Measurements from ENCODE around the gene E2F7. TPM values are rescaled to one million over a fixed set of nuclear protein-coding genes. Genes with fewer than 3 reads are reported as not detected.

E2F7 gene
- total RNA-seq, 1 donor from 2014 or later: 26.2 TPM

DNA sequence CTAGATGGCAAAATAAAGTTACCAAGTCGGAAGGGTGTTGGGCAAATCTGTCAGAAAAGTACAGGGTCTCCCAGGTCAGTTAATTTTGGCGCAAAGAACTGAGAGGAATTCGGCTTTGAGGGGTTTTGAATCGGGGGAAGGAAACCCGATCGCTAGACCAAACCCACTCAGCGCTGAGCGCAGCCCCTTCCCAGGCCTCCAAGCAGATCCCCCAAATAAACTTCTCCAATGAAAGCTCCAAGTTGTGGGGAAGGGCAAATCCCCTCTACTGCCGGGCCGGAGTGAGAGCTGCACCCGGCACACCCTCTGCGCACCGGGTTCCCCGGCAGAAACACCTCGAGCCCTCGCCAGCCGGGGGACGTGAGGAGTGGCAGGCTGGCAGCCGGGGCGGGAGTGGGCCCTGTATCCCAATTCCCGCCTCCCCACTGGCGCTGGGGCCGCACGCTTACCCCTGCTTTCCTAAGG is 441 bp downstream of the E2F7 start:
- Mint-ChIP-seq H3K4me3 (ENCODE audit: unreplicated experiment) (peak overlapping the region; percentile 90), H3K9me3 (ENCODE audit: unreplicated experiment) (peaks cover 2% of the 10 kb centered on the region), H3K4me1 (ENCODE audit: low read depth, unreplicated experiment) (peaks cover 31% of the 10 kb centered on the region), H3K27me3 (ENCODE audit: low read depth, unreplicated experiment) (no peaks in the 10 kb centered on the region), H3K36me3 (ENCODE audit: low read depth, unreplicated experiment) (peaks cover 12% of the 10 kb centered on the region), H3K27ac (ENCODE audit: unreplicated experiment) (peak overlapping the region; percentile 80)
- Histone ChIP-seq H2AFZ (ENCODE audit: low read depth, low read length) (peak overlapping the region; percentile 23), H3K9me3 (ENCODE audit: insufficient read depth, low read depth, low read length) (no peaks in the 10 kb centered on the region), H3K4me1 (ENCODE audit: insufficient read depth, low read length) (peaks cover 35% of the 10 kb centered on the region), H3K27ac (ENCODE audit: low read depth, low read length) (peak overlapping the region; percentile 89), H4K20me1 (ENCODE audit: insufficient read depth, low read length) (no peaks in the 10 kb centered on the region), H3K79me2 (ENCODE audit: insufficient read depth, low read length) (peaks cover 52% of the 10 kb centered on the region), H3K4me3 (ENCODE audit: insufficient read depth, low read depth, low read length) (peak overlapping the region; percentile 86), H3K36me3 (ENCODE audit: insufficient read depth, low read length) (peaks cover 21% of the 10 kb centered on the region), H3K4me2 (ENCODE audit: low read length) (peak overlapping the region; percentile 90), H3K27me3 (ENCODE audit: insufficient read depth, low read length) (no peaks in the 10 kb centered on the region), H3K9ac (ENCODE audit: low read length) (peak overlapping the region; percentile 95)
- no peak for DNase-seq (ENCODE audit: low read depth)
- FAIRE-seq: no peak
- TF ChIP-seq, protein P1, sequence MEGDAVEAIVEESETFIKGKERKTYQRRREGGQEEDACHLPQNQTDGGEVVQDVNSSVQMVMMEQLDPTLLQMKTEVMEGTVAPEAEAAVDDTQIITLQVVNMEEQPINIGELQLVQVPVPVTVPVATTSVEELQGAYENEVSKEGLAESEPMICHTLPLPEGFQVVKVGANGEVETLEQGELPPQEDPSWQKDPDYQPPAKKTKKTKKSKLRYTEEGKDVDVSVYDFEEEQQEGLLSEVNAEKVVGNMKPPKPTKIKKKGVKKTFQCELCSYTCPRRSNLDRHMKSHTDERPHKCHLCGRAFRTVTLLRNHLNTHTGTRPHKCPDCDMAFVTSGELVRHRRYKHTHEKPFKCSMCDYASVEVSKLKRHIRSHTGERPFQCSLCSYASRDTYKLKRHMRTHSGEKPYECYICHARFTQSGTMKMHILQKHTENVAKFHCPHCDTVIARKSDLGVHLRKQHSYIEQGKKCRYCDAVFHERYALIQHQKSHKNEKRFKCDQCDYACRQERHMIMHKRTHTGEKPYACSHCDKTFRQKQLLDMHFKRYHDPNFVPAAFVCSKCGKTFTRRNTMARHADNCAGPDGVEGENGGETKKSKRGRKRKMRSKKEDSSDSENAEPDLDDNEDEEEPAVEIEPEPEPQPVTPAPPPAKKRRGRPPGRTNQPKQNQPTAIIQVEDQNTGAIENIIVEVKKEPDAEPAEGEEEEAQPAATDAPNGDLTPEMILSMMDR (IDR thresholded peaks at IDR 0.05; ENCODE audit: insufficient read depth, low read depth, low read length): no peak
- no peak for TF ChIP-seq EZH2 (IDR thresholded peaks at IDR 0.05; ENCODE audit: insufficient read depth, low read length)

- Mint-ChIP-seq H3K27me3 (ENCODE audit: low read depth, unreplicated experiment) (no peaks in the 10 kb centered on the region), H3K4me1 (ENCODE audit: low read depth, unreplicated experiment) (peaks cover 37% of the 10 kb centered on the region), H3K27ac (ENCODE audit: unreplicated experiment) (peak overlapping the region; percentile 75), H3K9me3 (ENCODE audit: unreplicated experiment) (peaks cover 2% of the 10 kb centered on the region), H3K4me3 (ENCODE audit: unreplicated experiment) (peak overlapping the region; percentile 77), H3K36me3 (ENCODE audit: low read depth, unreplicated experiment) (peaks cover 19% of the 10 kb centered on the region)
- DNase-seq (ENCODE audit: low read depth) (peak; percentile 96), FAIRE-seq (no peak)
- Histone ChIP-seq H2AFZ (ENCODE audit: low read depth, low read length) (no peak overlapping the region), H3K4me1 (ENCODE audit: insufficient read depth, low read length) (peaks cover 49% of the 10 kb centered on the region), H3K9me3 (ENCODE audit: insufficient read depth, low read depth, low read length) (no peaks in the 10 kb centered on the region), H3K36me3 (ENCODE audit: insufficient read depth, low read length) (peaks cover 30% of the 10 kb centered on the region), H3K27ac (ENCODE audit: low read depth, low read length) (peak overlapping the region; percentile 89), H3K9ac (ENCODE audit: low read length) (peak overlapping the region; percentile 95), H4K20me1 (ENCODE audit: insufficient read depth, low read length) (no peaks in the 10 kb centered on the region), H3K4me2 (ENCODE audit: low read length) (peak overlapping the region; percentile 90), H3K79me2 (ENCODE audit: insufficient read depth, low read length) (peaks cover 62% of the 10 kb centered on the region), H3K4me3 (ENCODE audit: insufficient read depth, low read depth, low read length) (peak overlapping the region; percentile 86), H3K27me3 (ENCODE audit: insufficient read depth, low read length) (no peaks in the 10 kb centered on the region)
- no peak for TF ChIP-seq EZH2 (IDR thresholded peaks at IDR 0.05; ENCODE audit: insufficient read depth, low read length)
- TF ChIP-seq, protein P1 (IDR thresholded peaks at IDR 0.05; ENCODE audit: insufficient read depth, low read depth, low read length): no peak
These were observed 2.4 kb downstream of the E2F7 start for GRCh38 chr12:77062846-77063461.

DNA sequence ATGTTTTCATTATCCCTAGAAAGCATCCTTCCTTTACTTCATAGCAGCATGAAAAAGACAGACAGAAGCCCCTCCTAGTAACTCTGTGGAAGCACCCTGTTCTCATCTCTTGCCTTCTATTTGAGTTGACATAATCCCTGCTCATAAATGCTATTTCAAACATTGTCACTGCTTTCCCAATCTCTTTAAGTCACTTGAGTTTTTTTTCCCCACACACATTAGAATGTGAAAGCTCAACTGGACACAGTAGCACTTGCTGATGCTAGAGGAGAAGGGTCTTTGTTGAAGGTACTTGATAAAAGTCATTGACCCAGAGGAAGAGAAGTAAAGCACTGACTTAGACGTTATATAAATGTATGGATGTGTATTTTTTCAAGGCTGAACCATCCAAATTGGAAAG is 3.0 kb downstream of the E2F7 start:
- peaks cover 37% of the 10 kb centered on the region for H3K4me1 Mint-ChIP-seq (ENCODE audit: low read depth, unreplicated experiment)

More for the DNA sequence above, 3.0 kb downstream of the E2F7 start:
- TF ChIP-seq, protein P1 (IDR thresholded peaks at IDR 0.05; ENCODE audit: insufficient read depth, low read depth, low read length): no peak
- TF ChIP-seq EZH2 (IDR thresholded peaks at IDR 0.05; ENCODE audit: insufficient read depth, low read length): no peak
- Mint-ChIP-seq H3K9me3 (ENCODE audit: unreplicated experiment) (peaks cover 2% of the 10 kb centered on the region), H3K27me3 (ENCODE audit: low read depth, unreplicated experiment) (no peaks in the 10 kb centered on the region), H3K4me3 (ENCODE audit: unreplicated experiment) (no peak overlapping the region), H3K27ac (ENCODE audit: unreplicated experiment) (no peak overlapping the region), H3K36me3 (ENCODE audit: low read depth, unreplicated experiment) (peaks cover 19% of the 10 kb centered on the region)
- H2AFZ ChIP-seq (ENCODE audit: low read depth, low read length): no peak overlapping the region
- H3K9ac ChIP-seq (ENCODE audit: low read length): peak overlapping the region; percentile 73
- H3K9me3 ChIP-seq (ENCODE audit: insufficient read depth, low read depth, low read length): no peaks in the 10 kb centered on the region
- no peaks in the 10 kb centered on the region for H4K20me1 ChIP-seq (ENCODE audit: insufficient read depth, low read length)
- DNase-seq (ENCODE audit: low read depth): no peak
- peaks cover 52% of the 10 kb centered on the region for H3K4me1 ChIP-seq (ENCODE audit: insufficient read depth, low read length)
- H3K27ac ChIP-seq (ENCODE audit: low read depth, low read length): peak overlapping the region; percentile 89
- peaks cover 36% of the 10 kb centered on the region for H3K36me3 ChIP-seq (ENCODE audit: insufficient read depth, low read length)
- no peaks in the 10 kb centered on the region for H3K27me3 ChIP-seq (ENCODE audit: insufficient read depth, low read length)
- peak overlapping the region; percentile 86 for H3K4me3 ChIP-seq (ENCODE audit: insufficient read depth, low read depth, low read length)
- no peak for FAIRE-seq
- peaks cover 67% of the 10 kb centered on the region for H3K79me2 ChIP-seq (ENCODE audit: insufficient read depth, low read length)
- H3K4me2 ChIP-seq (ENCODE audit: low read length): peak overlapping the region; percentile 90
